GM18951 (cell line): ENCODE results near the gene ZNF416.

Source experiments
- POLR2A ChIP-seq: IDR thresholded peaks from 4 replicates; pipeline ENCODE4 v1.6.1; 2011; ENCODE audit warnings: mild to moderate bottlenecking; ENCODE audit not compliant: insufficient read length, insufficient read depth; ENCODE audit errors: extremely low read depth
- in situ Hi-C: fragments of 300-500 bp; cut with MboI; formaldehyde crosslinking; loops from one replicate; pipeline ENCODE4 v1.12.0; 2022; ENCODE audit warnings: low sequenced_read_pairs, mixed read lengths, inconsistent platforms; ENCODE audit not compliant: unreplicated experiment

The ZNF416 gene

DNA sequence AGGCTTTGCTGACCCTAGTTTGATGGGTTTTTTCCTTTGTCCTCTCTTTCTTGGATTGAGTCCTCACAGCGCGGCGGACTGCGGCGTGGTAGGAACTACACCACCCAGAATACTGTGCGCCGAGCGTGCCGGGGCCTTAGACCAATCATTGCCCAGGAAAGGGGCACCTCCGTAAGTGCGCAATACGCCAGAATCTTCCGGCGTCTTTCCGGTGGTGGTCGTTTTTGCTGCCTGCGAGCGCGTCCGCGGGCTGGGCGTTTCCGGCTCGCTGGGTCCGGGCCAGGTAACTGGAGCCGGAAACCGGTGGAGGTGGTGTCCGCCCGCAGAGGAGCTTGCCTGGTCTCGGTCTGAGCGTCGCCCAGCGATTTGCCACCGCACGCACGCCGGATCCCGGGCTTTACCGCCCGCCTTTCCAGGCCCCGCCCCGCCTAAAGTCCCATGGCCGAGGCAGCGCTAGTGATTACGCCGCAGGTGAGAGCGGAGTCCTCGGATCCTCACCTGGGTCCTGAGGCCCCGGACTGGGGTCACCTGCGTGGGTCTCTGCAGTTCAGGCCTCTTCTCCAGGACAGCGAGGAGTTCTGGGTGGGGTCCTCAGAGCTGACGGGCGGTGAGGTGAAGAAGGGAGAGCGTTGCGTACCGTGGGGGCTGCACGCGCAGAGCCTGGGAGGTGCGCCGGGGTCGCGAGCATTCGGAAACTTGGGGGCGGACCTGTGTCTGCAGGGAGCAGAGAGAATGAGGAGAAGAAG is 51.4 kb downstream of the ZNF416 start, which contains the start of gene ZNF549:
TSS of gene ZNF549 (plus strand) at position 221 of the 746 bp plus-strand sequence. CDS start at position 439, 218 bp downstream.
- in situ Hi-C loops, result no loop called here
- peak; percentile 71 for TF ChIP-seq POLR2A
